ENCODE measurements around the gene C13orf46.
"Not testable (repeated sequence)": the region's sequence is repeated elsewhere in the genome, so short reads cannot be mapped to it uniquely, and the experiment has no call there.

Gene C13orf46

DNA sequence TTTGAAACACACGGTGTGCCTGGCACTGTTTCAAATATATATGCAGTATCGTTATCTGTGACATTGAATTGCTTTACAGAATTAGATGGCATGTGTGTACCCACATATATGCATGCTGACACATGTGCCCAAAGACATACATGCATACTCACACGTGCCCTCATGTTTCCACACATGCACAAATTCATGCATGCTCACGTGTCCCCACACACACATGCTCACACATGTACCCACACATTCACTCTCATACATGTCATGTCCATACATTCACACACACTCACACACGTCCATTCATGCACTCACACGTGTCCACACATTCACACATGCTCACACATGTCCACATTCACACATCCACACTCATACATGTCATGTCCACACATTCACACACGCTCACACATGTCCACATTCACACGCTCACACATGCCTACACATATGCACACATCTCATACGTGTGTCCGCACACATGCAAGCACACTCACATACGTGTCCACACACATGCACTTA lies 17.9 kb upstream of the C13orf46 start:
- DNase-seq: no peak

DNA sequence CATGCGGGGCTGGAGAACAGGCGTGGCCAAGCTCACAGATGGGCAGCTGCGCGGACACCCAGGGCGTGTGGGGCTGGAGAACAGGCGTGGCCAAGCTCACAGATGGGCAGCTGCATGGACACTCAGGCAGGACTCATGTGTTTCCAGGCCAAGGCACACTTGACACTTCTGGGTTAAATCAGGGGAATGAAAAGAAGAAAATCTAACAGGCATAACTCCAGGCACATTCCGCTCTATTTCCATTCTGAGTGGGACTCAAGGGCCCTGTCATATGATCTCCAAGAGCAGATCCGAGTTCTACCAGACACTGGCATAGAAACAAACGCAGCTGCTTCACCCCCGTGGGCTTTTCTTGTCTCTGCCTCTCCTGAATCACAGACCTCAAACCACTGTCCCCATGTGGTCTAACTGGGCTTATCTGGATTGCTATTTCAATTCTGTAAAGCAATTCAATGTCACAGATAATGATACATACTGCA lies 17.4 kb upstream of the C13orf46 start:
- no peak for DNase-seq

DNA sequence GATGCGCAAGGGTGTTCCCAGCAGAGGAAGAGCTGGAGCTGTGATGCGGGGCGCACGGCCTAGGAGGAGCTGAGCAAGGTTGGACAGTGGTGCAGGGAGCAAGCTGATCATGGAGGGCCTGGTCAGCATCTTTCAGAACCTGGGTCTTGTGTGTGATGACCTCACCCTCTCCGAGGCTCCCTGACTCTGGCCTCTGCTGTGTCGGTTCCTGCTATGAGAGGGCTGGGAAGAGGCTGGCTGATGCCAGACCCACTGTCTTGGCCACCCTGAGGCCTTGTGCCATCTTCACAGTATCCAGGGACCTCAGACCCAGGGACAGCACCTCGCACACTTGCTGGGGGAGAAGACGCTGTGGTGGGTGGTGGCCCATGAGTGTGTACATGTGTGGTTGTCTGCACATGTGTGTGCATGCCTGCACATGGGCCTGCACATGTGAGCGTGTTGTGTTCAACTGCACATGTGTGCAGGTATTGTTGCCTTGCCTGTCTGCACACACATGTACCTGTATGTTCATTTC lies 16.5 kb upstream of the C13orf46 start:
- no peak for DNase-seq

DNA sequence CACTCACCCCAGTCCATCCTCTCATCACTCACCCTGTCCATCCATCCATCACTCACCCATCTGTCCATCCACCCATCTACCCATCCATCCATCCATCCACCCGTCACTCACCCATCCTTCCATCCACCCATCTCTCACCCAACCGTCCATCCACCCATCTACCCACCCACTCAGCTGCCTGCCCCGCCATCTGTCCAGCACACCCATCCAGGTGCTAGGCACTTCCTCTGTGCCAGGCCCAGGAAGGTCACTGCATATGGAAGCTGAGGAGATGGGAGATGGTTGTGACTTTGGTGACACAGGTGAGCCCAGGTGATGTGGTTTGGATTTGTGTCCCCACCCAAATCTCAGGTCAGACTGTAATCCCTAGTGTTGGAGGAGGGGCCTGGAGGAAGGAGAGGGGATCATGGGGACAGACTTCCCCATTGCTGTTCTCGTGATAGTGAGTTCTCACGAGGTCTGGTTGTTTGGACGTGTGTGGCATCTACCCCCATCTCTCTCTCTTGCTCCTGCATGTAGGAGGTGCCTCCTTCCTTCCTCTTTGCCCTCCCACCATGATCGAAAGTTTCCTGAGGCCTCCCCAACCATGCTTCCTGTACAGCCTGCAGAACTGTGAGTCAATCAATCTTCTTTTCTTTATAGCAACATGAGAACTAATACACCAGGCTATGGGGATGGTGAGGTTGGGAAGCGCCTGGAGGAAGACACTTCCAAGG lies 15.9 kb upstream of the C13orf46 start:
- no peak for DNase-seq

DNA sequence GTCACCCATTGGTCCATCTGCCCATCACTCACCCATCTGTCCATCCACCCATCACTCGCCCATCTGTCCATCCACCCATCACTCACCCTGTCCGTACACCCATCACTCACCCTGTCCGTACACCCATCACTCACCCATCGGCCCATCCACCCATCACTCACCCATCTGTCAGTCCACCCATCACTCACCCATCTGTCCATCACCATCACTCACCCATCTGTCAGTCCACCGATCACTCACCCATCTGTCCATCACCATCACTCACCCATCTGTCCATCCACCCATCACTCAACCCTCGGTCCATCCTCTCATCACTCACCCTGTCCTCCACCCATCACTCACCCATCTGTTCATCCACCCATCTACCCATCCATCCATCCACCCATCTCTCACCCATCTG lies 15.0 kb upstream of the C13orf46 start:
- not testable (repeated sequence) for DNase-seq

DNA sequence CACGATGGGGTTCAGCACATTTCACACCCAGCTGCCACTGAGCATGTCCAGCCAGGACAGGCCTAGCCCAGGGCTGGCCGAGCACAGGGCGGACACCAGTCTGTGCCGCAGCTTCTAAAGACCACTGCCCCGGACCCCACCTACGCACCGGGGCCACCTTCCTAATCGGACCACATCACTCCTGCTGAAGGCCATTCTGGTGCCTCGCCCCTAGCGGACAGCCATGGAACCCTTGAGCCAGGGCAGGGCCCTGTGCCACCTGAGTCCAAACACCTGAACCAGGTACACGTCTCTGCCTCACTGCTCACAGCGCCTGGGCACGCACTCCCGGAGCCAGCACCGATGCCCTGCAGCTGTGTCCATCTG lies 8.4 kb upstream of the C13orf46 start:
- DNase-seq: no peak

DNA sequence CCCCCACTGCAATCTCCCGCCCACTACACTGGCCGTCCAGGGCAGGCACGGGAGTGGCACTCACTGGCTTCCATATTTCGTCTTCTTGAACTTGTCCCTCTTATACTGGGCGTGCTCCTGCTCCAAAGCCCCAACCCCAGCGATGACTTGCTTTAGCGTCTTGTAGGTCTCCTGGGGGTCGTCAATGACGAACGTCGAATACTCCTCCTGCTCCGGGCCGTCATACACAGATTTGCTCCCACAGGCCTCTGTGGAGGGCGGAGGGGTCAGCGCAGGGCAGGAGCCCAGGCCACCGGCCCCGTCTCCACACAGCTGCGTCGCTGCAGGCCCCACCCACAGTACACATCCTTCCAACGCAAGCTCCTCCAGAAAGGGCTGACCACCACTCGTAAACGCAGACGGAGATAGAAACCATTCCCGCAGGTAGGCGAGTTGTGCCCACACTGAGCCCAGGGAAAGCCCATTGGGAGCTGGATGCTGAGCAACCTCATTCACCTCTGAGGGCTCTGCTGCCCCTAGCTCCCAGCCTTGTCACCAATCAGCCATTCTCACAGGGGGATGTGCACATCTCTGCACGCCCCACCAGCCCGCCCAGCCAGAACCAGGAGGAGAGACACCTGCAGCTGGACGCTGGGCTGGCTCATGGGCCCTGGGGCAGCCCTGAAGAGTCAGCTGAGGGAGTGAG lies 7.9 kb upstream of the C13orf46 start:
- no peak for DNase-seq

DNA sequence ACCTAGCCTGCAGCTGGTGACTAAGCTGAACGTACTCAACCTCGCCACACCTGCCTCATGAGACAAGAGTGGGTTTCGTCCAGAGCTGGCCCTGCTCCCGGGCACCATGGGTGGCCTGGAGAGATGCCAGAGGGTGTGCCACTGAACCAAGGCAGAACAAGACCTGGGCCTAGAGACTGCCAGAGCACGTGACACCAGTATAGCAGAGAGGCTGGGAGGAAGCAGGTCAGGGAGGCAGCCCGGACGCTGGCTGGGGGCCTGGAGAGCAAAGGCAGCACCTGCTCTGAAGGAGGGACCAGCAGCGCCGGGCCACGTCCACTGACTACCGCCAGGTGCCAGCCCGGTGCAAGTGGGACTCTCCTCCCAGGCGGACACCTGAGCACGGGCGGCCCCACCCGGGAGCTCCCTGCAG lies 7.3 kb upstream of the C13orf46 start:
- DNase-seq: no peak

DNA sequence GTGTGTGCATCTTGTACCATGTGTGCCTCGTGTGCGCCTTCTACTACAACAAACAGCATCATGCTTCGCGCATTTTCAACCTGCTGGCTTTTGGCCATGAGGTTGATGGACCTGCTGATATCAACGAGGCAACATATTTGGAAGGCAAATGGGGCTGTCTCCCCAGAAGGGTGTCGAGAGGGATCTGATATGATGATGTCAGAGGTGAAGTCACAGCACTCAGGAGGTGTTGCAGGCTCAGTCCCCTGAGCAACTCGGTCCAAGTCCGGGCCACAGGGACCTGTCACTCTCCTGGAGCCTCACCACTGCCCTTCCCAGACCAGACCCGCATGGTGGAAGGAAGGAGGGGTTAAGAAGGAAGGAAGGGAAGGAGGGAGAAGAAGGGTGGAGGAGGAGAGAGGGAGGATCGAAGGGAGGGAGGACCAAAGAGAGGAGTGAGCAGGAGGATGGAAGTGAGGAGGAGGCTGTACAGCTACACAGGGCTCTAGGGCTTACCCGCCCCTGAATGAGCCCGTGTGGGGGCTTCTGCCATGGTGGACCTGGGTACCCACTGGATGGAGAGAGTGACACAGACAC lies 6.7 kb upstream of the C13orf46 start:
- no peak for DNase-seq

DNA sequence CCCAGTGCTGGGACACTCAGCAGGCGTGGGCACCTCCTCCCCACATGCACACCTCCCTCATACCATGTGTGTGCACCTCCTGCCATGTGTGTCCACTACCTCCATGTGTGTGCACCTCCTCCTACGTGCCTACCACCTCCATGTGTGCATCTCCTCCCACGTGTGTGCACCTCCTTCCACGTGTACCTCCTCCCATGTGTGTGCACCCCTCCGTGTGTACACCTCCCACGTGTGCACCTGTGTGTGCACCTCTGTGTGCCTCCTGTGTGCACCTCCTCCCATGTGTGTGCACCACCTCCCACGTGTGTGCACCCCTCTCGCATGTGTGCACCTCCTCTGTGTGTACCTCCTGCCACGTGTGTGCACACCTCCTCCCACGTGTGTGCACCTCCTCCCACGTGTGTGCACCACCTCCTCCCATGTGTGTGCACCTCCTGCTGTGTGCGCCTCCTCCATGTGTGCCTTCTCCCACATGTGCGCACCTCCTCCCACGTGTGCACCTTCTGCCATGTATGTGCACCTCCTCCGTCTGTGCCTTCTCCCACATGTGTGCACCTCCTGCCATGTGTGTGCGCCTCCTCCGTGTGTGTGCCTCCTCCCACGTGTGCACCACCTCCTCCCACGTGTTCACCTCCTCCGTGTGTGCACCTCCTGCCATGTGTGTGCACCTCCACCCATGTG lies 6.1 kb upstream of the C13orf46 start:
- no peak for DNase-seq

DNA sequence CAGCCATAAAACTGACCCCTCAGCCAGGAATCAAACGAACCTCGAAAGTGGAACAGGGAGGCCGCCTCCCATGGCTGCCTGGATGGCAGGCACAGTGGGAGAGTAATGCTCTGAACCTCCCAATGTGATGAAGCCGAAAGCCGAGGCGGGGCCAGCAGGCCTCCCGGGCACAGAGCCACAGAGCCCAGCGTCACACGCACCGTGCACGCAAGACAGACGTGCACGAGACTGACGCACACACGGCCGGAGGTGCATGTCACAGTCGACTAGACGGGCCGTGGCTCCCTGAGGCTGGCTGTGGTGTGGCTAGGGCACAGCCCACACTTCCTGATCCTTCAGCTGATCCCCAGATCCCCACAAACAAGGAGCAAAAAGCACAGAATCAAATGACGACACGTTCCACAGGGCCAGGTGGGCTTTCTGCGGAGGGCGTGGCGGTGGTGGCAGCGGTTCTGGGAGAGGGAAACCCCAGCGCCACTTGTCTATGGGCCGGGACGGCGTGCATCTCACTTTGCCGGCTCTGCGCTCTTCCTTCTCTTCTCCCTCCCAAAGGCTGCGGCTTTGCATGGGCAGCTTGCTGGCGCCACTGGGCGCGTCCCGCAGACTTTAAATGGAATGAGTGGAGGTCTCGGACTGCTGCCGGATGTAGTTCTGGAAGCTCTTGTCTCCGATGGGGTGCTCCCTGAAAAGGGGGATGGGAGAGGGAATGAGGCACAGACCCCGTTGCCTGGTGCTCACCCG lies 5.0 kb upstream of the C13orf46 start:
- no peak for DNase-seq

DNA sequence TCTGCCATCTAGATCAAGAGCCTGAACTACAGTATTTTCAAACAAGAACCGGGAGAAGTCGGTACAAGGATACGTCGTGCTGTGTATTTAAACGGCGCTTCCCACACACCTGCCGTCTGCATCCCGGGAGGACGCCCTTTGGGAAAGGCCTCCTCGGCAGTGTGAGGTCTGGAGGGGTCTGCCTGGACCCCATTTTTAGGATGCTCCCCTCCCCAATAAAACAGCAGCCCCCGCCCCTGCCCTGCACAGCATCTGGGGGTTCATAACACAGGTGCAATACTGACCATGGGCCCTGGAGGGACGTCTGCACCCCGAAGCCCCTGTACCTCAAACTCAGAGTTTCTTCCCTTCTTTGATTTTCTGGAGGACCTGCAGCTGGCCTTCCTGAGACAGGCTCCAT lies 4.1 kb upstream of the C13orf46 start:
- DNase-seq: no peak

DNA sequence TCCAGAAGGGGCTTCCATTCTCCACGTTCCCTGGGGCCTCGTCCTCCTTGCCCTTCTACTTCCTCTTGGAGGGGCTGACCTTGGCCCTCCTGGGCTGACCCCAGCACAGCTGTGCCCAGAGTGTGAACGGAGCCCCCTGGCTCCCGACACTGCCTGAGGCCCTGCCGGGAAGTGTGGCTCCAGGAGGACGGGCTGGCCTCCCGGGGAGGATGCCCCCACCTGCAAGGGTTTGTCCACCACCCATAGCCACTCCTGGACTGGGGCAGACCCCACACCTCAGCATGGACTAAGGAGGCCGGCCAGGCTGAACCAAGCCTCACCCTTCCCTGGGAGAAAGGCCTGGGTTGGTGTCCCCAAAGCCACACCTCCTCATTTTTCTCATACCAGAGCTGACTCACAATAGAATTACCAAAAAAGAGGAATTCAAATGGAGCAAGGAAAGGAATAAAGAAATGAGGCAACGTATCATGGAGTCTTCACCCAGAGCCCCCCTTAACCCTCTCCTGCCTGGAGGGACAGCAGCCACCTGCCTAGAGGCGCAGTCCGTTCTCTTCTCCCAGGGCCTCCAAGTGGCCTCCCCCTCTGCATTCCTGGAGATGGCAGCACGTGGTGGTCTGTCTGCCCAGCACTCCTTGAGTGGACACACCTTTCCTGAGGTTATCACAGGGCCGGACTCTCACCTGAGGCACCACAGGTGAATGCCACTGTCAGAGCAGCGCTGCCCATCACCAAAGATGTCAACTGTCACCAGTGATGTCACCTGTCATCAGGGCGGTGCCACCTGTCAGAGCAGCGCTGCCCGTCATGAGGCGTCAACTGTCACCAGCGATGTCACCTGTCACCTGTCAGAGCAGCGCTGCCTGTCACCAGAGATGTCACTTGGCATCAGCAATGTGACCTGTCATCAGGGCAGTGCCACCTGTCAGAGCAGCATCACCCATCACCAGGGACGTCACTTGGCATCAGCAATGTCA lies 3.1 kb upstream of the C13orf46 start:
- no peak for DNase-seq

DNA sequence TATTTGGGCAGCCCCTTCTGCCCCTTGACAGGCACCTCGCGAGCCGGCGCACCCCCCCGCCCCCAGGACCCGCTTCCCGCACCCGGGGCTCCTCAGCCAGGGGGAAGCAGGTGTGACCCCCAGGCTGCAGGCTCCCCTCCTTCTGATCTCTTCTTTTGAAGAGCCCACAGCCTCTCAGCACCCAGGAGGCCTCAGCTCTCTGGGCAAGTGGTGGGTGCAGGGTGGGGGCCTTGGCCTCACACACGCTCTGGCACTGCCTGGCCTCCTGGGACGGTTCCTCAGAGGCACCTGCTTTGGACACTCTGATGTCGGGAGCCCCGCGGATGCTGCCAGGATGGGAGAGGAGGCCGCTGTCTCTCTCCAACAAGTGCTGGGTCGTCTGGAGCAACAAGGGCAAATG lies 1.5 kb upstream of the C13orf46 start:
- no peak for DNase-seq

DNA sequence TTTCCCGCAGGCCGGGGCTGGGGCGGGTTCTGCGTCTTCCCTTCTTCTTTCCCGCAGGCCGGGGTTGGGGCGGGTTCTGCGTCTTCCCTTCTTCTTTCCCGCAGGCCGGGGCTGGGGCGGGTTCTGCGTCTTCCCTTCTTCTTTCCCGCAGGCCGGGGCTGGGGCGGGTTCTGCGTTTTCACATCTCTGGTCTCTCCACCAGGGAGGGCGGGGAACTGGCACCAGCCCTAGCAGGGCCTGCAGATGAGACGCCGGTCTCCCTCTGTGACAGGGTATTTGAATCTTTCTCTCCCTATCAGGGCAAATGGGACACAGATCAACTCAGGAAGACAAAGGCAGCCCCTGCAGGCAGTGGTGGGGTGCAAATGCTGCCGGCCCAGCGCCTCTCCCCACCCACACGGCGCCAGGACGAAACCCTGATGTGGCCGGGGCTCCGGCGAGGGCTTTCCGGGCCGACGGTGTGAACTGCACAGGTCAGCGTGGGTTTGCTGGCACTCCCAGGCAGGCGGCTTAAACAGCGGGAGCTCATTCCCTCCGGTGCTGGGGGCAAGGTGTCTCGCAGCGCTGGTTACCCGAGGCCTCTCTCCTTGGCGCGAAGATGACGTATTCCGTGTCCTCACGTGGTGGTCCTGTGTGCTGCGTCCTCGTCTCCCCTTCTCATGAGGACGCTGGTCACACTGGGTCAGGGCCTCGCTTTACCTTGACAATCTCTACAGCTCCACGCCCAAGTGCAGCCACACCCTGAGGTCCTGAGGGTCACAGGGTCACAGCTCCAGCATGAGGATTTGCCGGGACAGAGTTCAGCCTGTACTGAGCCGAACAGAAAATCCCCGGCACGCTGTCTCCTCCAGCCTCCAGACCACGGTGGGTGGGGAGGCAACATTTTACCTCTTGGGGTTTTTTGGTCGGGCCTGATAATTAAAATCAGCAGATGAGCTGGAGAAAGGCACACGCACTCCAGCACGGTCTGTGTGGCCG lies 717 bp upstream of the C13orf46 start:
- no peak for DNase-seq

DNA sequence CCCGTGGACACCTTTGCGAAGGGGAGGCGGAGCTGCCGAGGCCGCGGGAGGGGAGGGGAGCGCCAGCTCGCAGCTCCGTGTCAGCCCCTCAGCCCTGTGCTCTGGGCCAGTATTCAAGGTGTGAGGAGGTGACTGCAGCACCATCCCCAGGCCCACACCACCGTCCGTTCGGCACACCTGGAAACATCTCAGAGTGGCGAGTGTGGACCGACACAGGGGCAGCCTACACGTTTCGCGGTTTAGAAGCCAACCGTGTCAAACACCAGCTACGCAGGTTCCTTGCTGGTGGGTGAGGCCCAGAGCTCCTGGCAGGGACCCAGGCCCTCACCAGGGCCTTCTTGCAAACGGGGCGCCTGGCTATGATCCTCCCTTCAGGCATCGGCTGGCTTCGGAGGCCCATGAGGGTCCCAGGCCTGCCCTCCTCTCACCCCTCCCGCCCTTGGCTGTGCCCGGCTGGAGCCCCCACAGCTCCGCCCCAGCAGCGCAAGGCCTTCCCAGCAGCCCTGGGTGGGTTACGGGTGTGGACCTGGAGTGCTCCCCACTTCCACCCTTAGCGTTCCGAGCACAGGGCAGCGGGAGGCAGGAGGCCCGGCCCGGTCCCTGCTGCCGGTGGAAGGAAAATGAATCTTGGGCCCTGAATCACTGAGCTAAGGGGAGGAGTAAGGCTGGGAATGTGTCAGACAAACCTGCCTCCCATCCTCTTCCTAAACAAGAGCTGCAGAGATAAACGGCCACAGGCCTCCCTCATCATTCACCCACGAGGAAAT lies 1.2 kb downstream of the C13orf46 start:
- no peak for DNase-seq

DNA sequence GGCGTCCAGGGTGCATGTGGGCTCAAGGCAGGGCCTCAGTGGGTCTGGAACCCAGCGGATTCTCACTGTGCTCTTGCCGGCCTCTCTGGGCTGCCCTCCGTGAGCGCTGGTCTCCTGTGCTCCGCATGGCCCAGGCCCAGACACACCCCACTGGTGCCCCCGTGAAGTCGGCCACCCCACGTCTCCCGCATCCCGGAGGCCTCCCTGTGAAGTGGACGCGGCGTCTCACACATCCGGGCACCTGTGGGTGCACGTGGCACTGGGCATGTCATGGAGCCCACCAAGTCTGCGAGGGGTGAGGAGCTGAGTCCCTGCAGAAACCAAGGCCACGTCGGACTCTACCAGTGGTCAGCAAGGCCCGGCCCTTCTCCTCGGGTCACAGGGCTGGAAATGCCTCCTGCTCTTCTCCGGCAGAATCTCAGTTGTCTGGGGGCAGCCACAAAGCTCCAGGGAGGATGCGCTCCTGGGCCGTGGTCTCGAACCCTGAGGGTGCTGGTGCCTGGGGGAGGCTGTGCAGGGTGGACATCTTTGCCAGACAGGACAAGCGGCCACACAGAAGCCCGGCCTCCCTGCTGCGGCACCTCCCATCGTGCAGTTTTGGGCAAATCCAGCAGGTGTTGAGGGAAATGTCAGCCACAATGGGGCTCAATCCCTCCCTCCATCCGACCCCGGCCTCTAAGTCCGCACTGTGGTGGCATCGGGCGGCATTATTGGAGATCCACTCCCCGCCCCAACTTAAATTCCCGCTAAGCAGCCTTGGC lies 2.2 kb downstream of the C13orf46 start:
- no peak for DNase-seq

DNA sequence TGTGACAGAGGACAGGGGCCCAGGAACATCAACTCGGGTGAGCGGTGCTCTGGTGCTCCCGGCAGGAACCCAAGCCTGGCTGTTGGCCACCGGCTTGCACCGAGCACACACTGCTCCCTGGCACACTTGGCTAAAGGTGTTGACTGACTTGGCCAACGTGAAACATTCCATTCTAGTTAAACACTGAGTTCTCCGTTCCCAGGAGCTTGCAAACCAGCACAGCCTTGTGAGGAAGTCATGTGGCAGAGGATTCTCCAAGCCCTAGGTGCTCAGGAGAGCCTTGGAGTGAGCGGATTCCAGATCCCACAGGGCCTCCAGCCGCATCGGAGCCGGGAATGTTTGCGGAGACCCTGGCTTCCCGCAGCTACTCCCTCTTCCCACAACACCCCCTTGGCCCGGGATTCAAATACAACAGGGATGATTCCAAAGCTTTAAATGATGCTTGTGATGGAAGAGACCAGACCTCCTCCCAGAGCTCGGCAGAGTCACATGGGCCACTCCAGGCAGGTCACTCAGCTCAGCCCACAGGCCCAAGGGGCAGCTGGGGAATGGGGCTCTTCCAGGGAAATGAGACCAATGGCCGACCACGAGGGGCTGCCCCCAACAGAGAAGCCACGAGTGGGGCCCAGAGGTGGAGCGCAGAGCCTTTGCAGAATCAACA lies 2.9 kb downstream of the C13orf46 start:
- no peak for DNase-seq

Data from stimulated activated naive CD4-positive, alpha-beta T cell (primary cell).